ENCODE results near the gene MUC3A.

DNA sequence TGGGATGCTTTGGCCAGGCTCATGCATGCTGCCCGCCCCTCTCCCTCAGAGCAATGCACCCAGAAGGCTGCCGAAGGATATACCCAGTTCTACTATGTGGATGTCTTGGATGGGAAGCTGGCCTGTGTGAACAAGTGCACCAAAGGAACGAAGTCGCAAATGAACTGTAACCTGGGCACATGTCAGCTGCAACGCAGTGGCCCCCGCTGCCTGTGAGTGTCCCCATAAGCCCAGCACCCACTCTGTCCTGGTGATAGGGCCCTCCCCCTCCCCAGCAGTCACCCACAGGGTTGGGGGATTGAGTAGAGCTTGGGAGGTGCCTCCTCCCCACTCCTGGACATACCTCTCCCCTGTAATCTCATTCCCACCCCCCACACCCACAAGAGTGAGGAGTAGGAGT, 63.6 kb downstream of the MUC3A start:
- TF ChIP-seq, protein P1, sequence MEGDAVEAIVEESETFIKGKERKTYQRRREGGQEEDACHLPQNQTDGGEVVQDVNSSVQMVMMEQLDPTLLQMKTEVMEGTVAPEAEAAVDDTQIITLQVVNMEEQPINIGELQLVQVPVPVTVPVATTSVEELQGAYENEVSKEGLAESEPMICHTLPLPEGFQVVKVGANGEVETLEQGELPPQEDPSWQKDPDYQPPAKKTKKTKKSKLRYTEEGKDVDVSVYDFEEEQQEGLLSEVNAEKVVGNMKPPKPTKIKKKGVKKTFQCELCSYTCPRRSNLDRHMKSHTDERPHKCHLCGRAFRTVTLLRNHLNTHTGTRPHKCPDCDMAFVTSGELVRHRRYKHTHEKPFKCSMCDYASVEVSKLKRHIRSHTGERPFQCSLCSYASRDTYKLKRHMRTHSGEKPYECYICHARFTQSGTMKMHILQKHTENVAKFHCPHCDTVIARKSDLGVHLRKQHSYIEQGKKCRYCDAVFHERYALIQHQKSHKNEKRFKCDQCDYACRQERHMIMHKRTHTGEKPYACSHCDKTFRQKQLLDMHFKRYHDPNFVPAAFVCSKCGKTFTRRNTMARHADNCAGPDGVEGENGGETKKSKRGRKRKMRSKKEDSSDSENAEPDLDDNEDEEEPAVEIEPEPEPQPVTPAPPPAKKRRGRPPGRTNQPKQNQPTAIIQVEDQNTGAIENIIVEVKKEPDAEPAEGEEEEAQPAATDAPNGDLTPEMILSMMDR (IDR thresholded peaks at IDR 0.05): no peak
- TF ChIP-seq POLR2A (IDR thresholded peaks at IDR 0.05) (no peak), POLR2AphosphoS5 (IDR thresholded peaks at IDR 0.05) (no peak), EP300 (IDR thresholded peaks at IDR 0.05; ENCODE audit: low read depth) (no peak)

All from transverse colon (tissue), 4 donors.